Limb (tissue), 2 donors: Measurements from ENCODE around the gene ZBTB40.

Experiments
- DNase-seq, 2 donors: peaks; one replicate each; pipeline ENCODE4 v3.0.0-alpha.2; 2016; ENCODE audit errors: extremely low spot score in 2 of 2

Gene ZBTB40, protein sequence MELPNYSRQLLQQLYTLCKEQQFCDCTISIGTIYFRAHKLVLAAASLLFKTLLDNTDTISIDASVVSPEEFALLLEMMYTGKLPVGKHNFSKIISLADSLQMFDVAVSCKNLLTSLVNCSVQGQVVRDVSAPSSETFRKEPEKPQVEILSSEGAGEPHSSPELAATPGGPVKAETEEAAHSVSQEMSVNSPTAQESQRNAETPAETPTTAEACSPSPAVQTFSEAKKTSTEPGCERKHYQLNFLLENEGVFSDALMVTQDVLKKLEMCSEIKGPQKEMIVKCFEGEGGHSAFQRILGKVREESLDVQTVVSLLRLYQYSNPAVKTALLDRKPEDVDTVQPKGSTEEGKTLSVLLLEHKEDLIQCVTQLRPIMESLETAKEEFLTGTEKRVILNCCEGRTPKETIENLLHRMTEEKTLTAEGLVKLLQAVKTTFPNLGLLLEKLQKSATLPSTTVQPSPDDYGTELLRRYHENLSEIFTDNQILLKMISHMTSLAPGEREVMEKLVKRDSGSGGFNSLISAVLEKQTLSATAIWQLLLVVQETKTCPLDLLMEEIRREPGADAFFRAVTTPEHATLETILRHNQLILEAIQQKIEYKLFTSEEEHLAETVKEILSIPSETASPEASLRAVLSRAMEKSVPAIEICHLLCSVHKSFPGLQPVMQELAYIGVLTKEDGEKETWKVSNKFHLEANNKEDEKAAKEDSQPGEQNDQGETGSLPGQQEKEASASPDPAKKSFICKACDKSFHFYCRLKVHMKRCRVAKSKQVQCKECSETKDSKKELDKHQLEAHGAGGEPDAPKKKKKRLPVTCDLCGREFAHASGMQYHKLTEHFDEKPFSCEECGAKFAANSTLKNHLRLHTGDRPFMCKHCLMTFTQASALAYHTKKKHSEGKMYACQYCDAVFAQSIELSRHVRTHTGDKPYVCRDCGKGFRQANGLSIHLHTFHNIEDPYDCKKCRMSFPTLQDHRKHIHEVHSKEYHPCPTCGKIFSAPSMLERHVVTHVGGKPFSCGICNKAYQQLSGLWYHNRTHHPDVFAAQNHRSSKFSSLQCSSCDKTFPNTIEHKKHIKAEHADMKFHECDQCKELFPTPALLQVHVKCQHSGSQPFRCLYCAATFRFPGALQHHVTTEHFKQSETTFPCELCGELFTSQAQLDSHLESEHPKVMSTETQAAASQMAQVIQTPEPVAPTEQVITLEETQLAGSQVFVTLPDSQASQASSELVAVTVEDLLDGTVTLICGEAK

DNA sequence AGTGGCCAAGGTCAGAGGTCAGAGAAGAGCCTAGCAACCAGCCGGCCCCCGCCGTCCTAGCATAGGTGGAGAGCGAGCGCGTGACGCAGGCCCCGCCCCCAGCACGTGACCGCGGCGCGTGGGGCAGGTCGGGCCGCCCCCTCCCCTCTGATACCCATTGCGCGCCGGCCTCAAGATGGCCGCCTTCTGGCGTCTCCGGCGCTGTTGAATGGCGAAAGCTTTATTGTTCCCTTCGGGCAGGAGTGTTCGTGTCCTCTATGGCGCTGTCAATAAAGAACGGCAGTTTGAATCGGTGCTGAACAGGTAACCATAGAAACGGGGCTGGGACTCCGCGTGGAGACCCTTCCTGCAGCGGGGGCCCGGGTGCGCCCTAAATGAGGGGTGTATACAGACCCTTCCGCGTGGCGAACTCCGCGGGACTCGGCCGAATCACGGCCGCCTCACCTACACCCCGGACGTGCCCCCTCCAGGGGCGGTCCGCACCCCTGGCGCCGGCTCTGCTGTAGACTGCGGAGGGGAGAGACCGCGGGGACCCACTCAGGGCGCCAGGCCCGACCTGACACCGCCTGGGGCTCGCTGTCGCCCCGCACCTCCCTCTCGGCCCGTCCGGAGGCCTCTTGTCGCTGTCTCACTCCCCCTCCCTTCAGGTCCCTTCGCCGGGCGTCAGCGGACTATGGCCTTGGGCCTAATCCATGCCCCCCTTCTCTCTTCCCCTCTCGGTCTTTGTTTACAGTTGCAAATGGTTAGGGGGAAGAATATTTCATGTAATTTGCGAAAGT, at the start of gene ZBTB40:
Gene ZBTB40, plus strand, starts transcription at position 150 of the 779 bp plus-strand sequence. CDS start 38,098 bp downstream, outside the sequence.
- DNase-seq, result peak; percentile 98

DNA sequence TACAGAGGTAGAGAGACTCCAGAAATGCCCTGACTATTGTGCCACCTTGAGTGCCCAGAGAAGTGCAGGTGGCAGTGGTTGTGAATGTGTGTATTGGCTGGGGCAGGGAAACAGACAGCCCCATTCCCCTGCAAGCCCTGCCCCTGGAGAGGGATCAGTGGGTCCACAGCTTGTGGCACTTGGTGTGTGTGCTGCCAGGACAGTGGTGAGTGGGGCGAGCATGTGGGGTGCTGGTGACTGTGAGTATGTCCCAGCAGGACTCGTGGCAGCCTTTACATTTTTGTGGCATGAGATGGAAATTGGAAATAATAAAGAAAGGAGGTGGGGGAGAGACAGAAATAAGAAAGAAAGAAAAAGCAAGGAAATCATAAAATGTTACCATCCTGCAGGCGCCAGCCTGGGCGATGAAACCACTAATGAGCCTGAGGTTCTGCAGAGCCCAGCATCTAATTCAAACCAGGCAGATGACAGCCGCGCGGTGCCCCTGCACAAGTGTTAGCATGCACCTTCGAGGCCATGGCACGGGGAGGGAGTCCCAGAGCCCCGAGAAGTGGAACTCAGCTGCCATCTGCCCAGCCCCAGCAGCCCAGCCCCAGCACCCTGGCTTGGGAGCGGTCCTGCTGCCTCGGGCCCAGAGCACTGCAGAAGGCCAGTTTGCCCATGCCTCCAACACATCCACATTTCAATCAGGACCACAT, 49.1 kb upstream of the ZBTB40 start:
- DNase-seq, result no peak

DNA sequence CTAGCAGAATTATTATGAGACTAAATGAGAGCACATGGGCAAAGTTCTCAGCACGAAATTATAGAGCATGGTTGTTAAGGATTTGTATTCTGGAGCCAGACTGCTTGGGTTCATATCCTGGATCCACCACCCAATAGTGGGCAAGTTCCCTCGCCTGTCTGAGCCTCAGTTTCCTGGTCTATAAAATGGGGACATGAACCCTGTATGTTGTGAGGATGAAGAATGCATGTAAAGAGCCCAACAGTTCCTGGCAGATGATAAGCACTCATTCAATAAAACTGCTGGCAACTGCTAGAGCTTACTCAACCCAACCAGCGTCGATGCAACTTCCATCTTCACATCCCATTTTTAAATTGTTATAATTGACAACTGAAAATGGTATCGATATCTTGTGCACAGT, 47.2 kb upstream of the ZBTB40 start:
- no peak for DNase-seq

DNA sequence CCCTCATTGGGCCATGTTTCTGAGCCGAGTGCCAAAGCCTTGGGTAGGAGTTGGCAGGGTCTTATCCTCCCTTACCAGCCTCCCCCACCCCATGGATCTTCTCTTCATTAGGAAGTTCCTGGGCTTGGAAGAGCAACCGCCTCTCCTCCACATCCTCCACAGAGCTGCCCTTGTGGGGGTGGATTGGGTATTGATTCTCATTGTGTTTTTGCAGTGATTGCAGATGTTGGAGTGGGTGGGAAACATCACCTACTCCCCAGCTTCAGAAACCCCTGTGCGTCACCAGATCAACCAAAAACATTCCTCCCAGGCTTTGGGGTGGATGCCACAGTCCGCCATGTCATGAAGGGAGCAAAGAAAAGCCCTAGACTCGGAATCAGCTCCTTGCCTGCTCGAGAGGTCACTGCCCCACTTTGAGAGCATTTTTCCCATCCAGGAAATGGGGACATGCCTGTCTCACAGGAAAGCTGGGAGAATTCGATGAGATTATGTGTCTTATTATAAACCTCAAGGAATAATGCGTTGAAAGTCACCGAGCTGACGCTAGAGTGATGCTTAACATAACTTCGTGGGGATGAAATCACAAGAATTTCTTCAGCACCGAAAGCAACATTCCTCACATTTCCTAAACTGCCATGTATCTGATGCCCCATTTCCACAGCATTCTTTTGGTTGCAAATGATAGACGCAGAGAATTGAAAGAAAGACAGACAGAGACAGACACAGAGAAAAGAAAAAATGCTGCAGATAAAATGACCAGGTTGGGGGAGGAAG, 44.7 kb upstream of the ZBTB40 start:
- DNase-seq, result no peak

DNA sequence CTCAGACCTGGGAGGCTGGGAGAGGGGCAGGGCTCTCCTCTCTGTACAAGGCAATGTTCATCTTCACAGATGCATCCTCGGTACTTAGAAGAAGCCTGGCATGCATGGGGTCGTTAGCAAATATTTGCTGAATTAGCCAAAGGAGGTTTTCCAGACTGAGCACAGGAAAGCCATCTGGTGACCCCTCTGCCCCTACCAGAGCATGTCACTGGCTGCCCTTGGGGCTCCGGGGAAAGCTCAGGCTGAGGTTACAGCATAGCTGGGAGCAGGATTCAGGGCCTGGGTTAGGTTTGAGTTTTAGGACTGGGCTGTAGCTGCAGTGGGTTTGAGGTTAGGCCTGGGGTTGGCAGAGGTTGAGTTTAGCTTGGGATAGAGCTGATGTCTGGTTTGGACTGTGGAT, 43.4 kb upstream of the ZBTB40 start:
- no peak for DNase-seq

DNA sequence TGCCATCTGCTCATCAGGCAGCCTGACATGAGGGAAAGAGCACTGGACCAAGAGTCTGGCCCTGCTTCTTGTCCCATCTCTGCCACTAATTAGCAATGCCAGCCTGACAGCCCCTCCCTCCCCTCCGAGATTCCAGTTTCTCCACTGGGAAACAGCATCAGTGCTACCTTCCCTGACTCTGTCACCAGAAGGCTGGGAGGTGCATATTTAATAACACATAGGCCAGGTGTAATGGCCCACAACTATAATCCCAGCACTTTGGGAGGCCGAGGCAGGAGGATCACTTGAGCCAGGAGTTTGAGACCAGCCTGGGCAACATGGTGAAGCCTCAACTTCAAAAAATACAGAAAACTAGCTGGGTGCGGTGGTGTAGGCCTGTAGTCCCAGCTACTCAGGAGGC, 41.2 kb upstream of the ZBTB40 start:
- no peak for DNase-seq

DNA sequence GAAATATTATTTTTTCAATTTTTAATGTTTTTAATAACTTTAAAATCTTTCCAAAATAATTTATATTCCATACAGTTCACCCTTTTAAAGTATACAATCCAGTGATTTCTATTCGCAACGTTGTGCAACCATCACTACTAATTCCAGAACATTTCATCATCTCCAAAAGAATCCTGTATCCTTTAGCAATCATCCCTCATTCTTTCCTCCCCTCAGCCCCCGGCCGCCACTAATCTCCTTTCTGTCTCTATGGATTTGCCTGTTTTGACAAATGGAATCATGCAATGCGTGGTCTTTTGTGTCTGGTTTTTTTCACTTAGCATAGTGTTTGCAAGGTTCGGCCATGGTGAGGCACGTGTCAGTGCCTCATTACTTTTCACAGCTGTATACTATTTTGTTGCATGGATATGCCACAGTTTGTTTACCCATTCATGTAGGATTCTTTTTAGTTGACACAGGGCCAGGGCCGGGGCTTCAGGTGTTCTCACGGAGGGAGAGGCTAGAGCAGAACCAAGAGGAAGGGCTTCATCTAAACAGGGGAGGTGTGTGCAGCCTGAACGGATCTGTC, 40.6 kb upstream of the ZBTB40 start:
- DNase-seq, result peak in 1 of 2 donors; percentile 2

DNA sequence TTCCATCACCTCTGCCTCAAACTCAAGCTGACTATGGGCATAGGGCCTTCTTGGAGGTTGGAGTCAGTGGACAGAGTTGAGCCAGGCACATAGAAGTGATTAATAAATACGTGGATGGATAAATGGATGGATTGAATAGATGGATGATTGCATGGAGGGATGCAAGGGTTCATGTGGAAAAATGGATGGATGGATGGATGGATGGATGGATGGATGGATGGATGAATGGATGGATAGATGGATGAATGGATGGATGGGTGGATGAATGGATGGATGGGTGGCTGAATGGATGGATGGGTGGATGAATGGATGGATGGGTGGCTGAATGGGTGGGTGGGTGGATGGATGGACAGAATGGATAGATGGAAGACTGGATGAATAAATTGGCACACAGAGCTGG, 40.1 kb upstream of the ZBTB40 start:
- DNase-seq, result no peak

DNA sequence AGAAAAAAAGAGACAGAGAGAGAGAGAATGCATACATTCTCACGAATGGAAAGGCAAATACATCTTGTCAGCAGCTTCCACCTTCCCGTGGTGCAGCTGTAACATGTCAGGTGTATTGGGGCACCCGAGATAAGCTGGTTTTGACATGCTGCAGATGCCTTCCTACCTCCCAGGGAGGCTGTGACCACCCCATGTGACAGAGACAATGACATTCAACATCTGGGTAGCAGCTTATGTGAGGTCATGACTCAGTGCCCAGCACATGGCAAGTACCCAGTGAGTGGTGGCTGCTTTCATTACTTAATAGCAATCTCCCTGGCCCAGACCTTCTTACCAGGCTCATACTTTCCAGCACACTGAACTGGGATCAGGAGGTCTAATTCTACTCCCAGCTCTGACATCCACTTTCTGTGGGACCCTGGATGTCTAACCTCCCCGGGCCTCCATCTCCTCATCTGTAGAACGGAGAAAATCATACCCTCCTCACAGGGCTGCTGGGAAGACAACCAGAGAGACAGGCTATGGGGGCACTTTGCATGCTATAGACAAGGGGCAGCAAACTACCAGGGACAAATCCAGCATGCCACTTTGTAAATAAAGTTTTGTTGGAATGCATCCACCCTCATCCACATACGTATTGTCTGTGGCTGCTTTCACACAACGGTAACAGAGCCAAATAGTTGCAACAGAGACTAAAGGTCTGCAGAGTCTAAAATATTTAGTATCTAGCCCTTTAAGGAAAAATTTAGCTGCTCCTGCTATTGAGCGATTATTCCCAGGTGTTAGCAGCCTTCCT, 38.5 kb upstream of the ZBTB40 start:
- DNase-seq, result no peak

DNA sequence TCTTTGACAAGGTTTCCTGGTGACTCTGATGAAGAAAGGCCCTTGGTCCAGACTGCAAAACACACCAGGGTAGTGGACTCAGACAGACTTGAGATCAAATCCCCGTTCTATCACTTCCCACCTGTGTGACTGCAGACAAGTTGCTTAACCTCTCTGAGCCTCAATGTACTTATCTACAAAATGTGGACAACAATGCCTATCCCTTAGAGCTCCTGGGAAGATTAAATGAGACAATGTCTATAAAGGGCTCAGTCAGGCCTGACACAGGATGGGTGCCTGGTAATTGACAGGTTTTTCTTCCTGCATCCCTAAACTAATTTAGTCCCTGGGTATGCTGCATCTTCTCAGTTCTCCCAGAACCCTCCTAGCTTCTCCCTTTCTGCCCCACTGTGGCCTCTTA, 37.9 kb upstream of the ZBTB40 start:
- no peak for DNase-seq

DNA sequence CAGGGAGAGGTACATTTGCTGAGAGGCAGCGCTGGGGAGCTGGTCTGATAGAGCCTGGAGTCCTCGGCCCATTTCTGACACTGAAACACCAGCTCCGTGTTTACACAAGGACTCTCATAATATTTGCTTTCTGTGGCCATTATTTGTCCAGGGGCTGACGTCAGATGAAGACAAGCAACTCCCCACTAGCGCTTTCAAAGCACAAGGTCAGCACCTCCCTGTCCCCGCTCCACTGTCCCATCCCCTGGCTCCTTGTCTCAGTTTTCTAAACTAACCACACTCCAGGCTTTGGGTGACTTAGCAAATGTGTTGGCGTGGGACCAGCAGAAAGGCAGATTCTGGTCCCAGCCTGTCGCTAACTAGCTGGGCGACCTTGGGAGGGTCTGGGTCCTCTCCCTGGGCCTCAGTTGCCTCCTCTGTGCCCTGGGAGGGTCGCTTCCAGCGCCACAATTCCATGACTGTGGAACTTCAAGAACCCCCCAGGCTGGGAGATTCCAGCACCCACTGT, 37.4 kb upstream of the ZBTB40 start:
- DNase-seq, result no peak

DNA sequence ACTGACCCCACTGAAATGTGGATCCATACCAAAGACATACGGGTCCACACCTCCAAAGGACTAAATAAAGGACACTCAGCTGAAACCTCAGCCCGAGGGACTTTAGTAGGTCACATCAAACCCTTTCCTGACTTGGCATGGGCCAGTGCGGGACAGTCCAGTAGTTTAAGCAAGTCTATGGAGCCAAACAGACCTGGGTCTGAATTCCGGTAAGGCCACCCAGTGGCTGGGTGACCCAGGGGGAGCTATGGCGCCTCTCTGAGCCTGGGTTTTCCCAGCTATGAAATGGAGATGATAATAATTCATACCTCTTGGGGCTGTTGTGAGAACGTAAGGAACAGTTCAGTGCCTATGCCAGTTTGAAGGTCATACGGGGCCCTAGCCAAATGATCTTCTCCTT, 36.2 kb upstream of the ZBTB40 start:
- no peak for DNase-seq

DNA sequence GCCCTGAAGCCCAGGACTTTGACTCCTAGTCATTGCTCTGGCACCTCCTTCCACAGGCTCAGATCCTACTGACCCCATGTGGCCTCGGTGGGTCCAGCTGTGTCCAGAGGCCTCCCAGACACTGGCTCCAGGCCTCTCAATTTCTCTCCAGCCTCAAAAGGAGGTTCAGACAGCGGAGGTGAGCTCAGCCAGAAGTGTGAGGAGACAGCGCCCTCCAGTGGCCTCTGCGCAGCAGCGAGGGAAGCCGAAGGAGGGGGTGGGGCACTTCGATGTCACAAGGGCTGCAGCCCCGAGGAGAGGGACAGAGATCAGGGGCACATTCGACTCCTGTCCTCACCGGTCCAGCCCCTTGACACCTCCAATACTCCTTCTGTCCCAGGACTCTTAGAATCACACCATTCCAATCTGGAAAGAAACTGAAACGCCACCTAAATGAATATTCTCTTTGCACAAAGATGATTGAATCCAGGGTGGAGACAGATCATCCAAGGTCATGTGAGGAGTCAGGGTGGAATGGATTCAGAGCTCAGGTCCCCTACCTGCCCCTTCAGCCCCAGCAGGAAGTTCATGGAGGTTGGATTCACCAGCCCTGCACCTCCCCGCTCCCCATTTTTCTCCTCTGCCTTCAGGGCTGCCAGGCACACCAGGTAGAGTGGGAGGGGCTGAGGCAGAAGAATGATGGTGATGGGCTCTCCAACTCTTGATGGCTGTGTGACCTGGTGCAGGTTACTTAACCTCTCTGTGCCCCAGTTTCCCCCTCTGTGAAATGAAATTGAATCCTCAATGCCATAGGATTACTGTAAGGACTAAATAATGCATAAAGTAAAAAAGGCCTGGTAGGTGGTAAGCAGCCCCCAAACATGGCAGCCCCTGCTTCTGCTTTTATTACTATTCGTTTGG, 34.8 kb upstream of the ZBTB40 start:
- peak; percentile 72 to 92 for DNase-seq

DNA sequence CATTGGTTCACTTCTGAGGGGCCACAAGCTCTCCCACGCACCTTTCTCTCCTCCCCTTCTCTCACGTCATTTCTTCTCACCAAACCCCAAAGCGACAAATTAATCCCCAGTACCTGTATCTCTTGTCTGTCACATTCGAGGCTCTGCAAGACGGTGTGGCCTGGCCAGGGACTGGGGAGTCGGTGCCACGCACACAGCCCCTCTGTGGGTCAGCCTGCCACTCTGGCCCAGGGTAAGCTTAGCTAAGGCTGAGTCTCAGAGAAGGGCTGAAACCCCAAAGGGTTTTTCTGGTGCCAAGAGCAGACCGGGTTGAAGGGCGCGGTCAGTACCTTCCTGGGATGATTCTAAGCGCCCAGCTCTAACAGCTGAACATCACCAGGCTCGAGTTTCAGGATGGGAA, 34.2 kb upstream of the ZBTB40 start:
- no peak for DNase-seq

DNA sequence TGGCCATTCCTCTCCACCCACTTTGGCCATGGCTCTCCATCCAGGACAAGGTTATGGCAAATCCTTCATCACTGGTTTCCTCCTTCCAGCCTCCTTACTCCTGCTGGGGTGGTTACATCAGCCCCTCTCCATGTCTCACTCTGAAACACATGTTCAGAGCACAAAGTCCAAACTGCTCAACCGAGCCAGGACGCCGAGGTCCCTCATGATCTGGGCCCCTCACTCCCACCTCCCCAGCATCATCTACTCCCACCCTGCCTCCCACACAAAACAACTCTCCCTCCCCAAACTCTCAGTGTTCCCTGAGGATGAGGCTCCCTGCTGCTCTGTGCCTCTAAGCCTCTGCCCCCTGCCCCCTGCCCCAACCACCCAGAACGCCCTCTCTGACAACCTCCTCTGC, 33.3 kb upstream of the ZBTB40 start:
- no peak for DNase-seq

DNA sequence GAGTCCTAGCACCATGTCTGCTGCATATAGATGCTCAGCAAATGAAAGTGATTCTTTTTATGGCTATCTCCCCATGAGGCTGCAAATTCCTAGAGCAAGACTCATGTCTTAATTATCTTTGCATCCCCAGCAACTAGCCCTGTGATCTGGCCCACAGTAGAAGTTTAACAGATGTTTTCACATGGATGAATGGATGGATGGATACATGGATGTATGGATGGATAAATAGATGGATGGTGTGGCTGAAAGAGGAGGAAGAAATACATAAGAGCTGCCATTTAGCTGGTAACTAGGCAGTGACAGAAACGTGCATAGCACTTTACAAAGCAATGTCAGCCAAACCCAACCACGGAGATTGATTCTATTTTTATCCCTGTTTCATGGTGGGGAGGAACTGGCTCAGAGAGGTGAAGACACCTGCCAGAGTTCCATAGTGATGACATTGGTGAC, 32.7 kb upstream of the ZBTB40 start:
- DNase-seq, result no peak

DNA sequence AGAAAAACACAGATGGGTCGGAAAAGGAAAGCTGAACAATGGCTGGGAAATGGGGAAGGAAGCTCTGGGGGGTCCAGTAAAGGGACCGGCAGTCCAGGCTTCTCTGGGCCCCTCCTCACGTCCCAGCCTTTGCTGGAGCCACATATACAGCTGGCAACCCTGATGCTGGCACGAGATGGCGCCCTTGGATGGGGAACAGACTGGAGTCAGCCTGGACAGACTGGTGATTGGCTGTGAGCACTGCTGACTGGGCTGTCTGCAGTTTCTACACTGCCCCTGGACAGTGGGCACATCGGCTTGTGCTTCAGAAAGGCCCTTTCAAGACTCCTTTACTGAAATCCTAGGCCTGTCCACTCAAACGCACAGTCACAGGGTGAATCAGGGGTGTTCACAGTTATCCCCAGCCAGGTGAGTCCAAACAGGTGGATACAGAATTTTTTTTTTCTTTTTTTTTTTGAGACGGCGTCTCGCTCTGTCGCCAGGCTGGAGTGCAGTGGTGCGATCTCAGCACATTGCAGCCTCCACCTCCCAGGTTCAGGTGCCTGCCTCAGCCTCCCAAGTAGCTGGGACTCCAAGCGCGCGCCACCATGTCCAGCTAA, 31.1 kb upstream of the ZBTB40 start:
- peak; percentile 57 to 89 for DNase-seq
